Glutamatergic neuron (in vitro differentiated cells): Measurements from ENCODE around the gene ZNF791. TPM values are rescaled to one million over a fixed set of nuclear protein-coding genes. Genes with fewer than 3 reads are reported as not detected.

ENCODE experiments used
- DNase-seq: peaks from one replicate; pipeline ENCODE4 v3.0.0; 2022
- H3K27ac Mint-ChIP-seq: one replicate; pipeline ENCODE4 v1.8.0; 2020; ENCODE audit warnings: mild to moderate bottlenecking, mixed read lengths, inconsistent platforms; ENCODE audit not compliant: unreplicated experiment
- H3K27me3 Mint-ChIP-seq: one replicate; pipeline ENCODE4 v1.8.0; 2020; ENCODE audit warnings: mild to moderate bottlenecking, moderate library complexity, mixed read lengths, inconsistent platforms; ENCODE audit not compliant: unreplicated experiment
- H3K36me3 Mint-ChIP-seq: one replicate; pipeline ENCODE4 v1.8.0; 2020; ENCODE audit warnings: mild to moderate bottlenecking, mixed read lengths, inconsistent platforms; ENCODE audit not compliant: unreplicated experiment
- H3K4me1 Mint-ChIP-seq: one replicate; pipeline ENCODE4 v1.8.0; 2020; ENCODE audit warnings: mild to moderate bottlenecking, low read depth, mixed read lengths, inconsistent platforms; ENCODE audit not compliant: unreplicated experiment
- H3K4me3 Mint-ChIP-seq: one replicate; pipeline ENCODE4 v1.8.0; 2020; ENCODE audit warnings: mild to moderate bottlenecking, mixed read lengths, inconsistent platforms; ENCODE audit not compliant: unreplicated experiment
- H3K9me3 Mint-ChIP-seq: one replicate; pipeline ENCODE4 v1.8.0; 2020; ENCODE audit warnings: mild to moderate bottlenecking, moderate library complexity, mixed read lengths, inconsistent platforms; ENCODE audit not compliant: unreplicated experiment
- CTCF ChIP-seq: fragments of 200-600 bp; sonication (generic); IDR thresholded peaks from one replicate; pipeline ENCODE4 v1.5.0; 2021; ENCODE audit not compliant: partially characterized antibody, unreplicated experiment
- total RNA-seq: library from RNA; stranded (reverse); fragmentation: NEBNext Ultra II Directional; extraction: Animal tissue kit (Norgen Biotek cat#: 25700); gene quantifications from one replicate; pipeline ENCODE4 v1.2.1, GENCODE V29; 2021; ENCODE audit not compliant: unreplicated experiment

The ZNF791 gene
- total RNA-seq, 1 donor from 2014 or later = 27.6 TPM

GRCh38 chr19:12655546-12655945 lies 44.8 kb downstream of the ZNF791 start:
- no peak overlapping the region for H3K27ac Mint-ChIP-seq
- H3K4me3 Mint-ChIP-seq = peak overlapping the region; percentile 47
- no peak for TF ChIP-seq CTCF
- H3K9me3 Mint-ChIP-seq = no peaks in the 10 kb centered on the region
- peaks cover 5% of the 10 kb centered on the region for H3K27me3 Mint-ChIP-seq
- DNase-seq = no peak
- H3K36me3 Mint-ChIP-seq = peaks cover 11% of the 10 kb centered on the region
- H3K4me1 Mint-ChIP-seq = no peaks in the 10 kb centered on the region

DNA sequence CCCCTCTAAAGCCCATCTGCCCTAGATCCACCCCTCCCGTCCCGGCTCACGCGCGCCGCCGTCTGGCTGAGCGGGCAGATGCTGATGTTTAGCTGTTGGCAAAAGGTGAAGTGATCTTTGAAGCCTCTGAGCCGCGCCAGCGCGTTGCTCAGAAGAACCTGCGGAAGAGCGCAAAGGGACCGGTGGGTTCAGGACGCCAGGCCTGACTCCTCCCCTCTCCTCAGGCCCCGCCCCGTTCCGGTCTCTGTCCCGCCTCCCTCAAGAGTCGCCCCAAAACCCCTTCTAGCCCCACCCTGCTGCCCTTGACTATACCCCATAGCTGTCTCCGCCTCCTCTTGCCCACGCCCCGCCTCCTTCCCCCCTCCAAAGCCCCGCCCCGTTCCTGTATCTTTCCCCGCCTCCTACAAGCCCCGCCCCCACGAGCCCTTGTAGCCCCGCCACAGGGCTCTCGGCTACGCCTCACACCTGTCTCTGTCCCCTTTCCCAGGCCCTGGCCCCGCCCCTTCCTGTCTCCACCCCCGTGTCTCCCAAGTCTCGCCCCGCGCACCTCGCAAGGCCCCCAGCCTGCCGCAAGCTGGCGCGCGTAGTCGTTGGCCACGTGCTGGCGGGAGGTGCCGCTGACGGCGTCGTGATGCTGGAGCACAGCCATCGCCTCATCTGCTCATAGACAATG lies 46.3 kb downstream of the ZNF791 start:
- H3K4me3 Mint-ChIP-seq = no peak overlapping the region
- no peaks in the 10 kb centered on the region for H3K4me1 Mint-ChIP-seq
- peaks cover 5% of the 10 kb centered on the region for H3K27me3 Mint-ChIP-seq
- DNase-seq = no peak
- H3K9me3 Mint-ChIP-seq = no peaks in the 10 kb centered on the region
- no peak overlapping the region for H3K27ac Mint-ChIP-seq
- peaks cover 6% of the 10 kb centered on the region for H3K36me3 Mint-ChIP-seq
- TF ChIP-seq CTCF = no peak

DNA sequence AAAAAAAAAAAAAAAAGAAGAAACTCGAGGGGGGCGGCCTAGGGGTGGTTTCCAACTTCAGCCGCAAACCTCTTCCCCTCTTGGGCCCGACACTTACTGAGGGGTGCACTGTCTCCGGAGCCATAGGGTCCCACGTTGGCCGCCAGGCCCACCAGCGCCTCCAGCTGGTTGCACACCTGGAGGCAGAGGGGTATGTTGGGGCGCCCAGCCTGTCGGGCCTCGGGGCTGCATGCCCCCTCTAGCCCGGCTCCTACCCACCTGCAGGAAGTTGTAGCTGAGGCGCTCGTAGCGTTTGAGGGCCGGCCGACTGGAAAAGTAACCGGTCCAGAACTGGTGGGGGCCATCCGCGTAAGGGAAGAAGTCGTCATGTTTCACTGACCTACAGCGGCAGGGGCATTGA lies 47.2 kb downstream of the ZNF791 start:
- Mint-ChIP-seq H3K9me3 (no peaks in the 10 kb centered on the region), H3K27me3 (peaks cover 5% of the 10 kb centered on the region), H3K4me1 (no peaks in the 10 kb centered on the region), H3K27ac (no peak overlapping the region), H3K4me3 (no peak overlapping the region), H3K36me3 (peaks cover 6% of the 10 kb centered on the region)
- no peak for DNase-seq
- TF ChIP-seq CTCF = no peak

GRCh38 chr19:12660980-12661379 lies 50.3 kb downstream of the ZNF791 start:
- no peak for DNase-seq
- H3K27ac Mint-ChIP-seq = no peak overlapping the region
- H3K4me3 Mint-ChIP-seq = no peak overlapping the region
- H3K4me1 Mint-ChIP-seq = peaks cover 3% of the 10 kb centered on the region
- no peaks in the 10 kb centered on the region for H3K36me3 Mint-ChIP-seq
- TF ChIP-seq CTCF = no peak
- peaks cover 2% of the 10 kb centered on the region for H3K27me3 Mint-ChIP-seq
- H3K9me3 Mint-ChIP-seq = no peaks in the 10 kb centered on the region

GRCh38 chr19:12664406-12665280 lies 53.9 kb downstream of the ZNF791 start:
- H3K36me3 Mint-ChIP-seq = no peaks in the 10 kb centered on the region
- no peak for DNase-seq
- H3K4me3 Mint-ChIP-seq = no peak overlapping the region
- peaks cover 2% of the 10 kb centered on the region for H3K9me3 Mint-ChIP-seq
- H3K27ac Mint-ChIP-seq = no peak overlapping the region
- no peak for TF ChIP-seq CTCF
- peaks cover 6% of the 10 kb centered on the region for H3K27me3 Mint-ChIP-seq
- H3K4me1 Mint-ChIP-seq = peaks cover 16% of the 10 kb centered on the region
